NT2/D1 (cell line): ENCODE results near the gene METTL2A.
"Not testable (repeated sequence)": the region's sequence is repeated elsewhere in the genome, so short reads cannot be mapped to it uniquely, and the experiment has no call there.

Source experiments
- SUZ12 ChIP-seq: IDR thresholded peaks from 2 replicates; pipeline ENCODE4 v1.6.1; 2011; ENCODE audit not compliant: insufficient read length, insufficient read depth; ENCODE audit errors: extremely low read depth
- ZNF274 ChIP-seq: IDR thresholded peaks from 2 replicates; pipeline ENCODE4 v1.6.1; 2011; ENCODE audit warnings: mild to moderate bottlenecking, low read depth, low read length

DNA sequence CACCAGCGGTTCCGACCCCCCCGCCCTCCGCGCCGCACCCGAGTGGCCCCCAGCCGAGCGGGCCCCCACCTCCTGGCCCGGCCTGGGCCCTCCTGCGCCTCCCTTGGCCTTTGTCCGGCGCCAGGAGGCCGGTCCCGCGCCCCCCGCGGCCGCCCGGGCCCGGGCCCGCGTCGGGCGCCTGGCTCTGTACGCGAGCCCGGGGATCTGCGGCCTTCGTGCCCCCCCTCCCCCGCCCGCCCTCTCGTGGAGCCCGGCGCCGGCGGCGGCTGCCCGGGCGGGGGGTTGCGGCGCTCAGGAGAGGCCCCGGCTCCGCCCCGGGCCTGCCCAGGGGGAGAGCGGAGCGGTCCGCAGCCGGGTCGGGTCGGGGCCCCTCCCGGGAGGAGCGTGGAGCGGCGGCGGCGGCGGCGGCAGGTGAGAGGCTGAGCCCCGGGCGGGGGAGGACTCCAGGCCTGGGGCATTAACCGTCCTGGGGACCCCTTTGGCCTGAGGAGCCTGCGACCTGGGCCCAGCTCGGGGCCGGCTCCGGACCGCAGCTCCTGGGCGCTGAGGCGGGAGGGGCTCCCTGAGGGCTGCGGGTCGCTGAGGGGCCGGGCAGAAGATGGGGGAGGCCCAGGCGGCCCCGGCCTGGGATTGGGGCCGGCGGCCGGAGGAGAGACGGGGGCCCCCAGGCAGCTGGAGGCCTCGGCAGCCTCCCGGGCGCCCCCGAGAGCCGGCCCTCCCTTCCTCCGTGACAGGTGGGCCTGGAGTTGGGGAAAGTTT, 55.4 kb downstream of the METTL2A start:
- TF ChIP-seq ZNF274, SUZ12: not testable (repeated sequence)
